HG02884 (cell line): ENCODE data around the gene NR5A1.

Experiments used
- ATAC-seq: cut with Tn5 transposase; IDR thresholded peaks from one replicate; pipeline ENCODE4 v1.9.1; 2021; ENCODE audit warnings: mild to moderate bottlenecking, moderate library complexity; ENCODE audit not compliant: unreplicated experiment

Gene NR5A1

GRCh38 chr9:124506931-124507879 is at the start of gene NR5A1:
NR5A1 (minus strand) TSS chr9:124507399; CDS start chr9:124503395, 4,004 bp downstream.
- ATAC-seq: no peak

DNA sequence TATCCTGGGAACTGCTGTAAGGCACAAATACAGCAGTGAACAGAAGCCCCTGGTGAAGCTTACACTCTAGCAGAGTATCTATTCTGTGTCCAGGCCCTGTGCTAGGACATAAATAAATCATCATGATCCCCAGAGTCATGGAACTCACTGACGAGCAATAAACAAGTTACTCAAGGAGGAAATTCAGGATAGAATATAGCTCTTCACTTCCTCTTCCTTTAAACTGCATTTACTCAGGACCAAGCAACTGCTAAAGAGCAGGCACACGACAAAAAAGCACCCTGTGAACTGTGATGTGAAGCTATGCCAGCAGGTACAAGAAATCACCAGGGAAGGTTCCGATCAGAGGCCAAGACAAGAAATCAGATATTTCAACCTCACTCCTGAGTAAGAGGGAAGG is 47.8 kb upstream of the NR5A1 start:
- ATAC-seq: no peak

DNA sequence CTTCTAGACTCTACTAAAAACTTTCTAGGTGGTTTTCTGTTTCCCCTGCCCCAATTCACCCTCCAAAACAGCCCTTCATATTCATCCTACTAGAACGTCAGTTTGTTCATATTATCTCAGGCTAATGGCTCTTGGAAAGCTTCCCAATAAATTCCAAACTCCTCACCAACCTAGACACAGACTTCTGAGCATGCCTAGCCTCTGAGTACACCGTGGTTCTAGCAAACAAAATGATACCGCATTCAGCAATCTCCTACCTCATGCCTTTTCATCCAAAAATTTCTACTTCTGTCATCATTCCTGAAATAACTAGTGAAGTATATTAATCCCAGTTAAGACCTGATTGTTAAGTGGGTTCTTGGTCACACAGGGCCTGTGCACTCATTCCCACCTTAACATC is 46.5 kb upstream of the NR5A1 start:
- ATAC-seq: no peak

GRCh38 chr9:124552273-124552605 is 45.0 kb upstream of the NR5A1 start:
- no peak for ATAC-seq

- no peak for ATAC-seq
Measured at GRCh38 chr9:124551472-124552272, 44.5 kb upstream of the NR5A1 start.

DNA sequence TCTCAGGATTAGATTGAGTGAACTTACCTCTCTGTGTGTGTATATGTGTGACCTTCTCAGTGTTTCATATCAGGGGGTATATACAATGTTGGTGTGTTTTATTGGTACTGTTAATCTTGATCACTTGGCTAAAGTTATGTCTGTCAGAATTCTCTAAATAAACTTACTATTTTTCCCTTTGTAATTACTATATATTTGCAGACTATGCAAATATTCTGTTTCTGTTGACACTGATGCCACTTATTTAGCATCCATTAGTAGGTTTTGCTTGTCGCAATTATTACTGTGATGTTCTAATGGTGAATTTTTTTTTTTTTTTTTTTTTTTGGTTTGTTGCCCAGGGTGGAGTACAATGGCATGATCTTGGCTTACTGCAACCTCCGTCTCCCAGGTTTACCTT is 42.9 kb upstream of the NR5A1 start:
- ATAC-seq: no peak

DNA sequence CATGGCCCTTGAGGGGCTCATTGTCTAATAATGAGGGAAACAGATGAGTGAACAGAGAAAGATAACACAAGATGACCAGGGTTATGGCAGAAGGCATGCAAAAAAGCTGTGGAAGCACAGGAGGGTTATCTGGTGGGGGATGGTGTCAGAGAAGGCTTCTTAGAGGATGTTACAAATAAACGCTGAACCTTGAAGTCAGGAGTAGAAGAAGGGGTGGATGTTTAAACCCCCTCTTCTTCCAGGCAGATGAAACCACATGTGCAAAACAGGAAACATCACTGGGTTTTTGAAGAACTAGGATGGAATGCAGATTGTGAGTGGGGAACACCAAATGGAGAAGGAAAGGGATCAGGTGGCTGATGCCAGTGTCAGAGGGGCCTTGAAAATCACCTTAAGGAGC is 41.8 kb upstream of the NR5A1 start:
- no peak for ATAC-seq

GRCh38 chr9:124544535-124544934 is 37.3 kb upstream of the NR5A1 start:
- ATAC-seq: no peak

DNA sequence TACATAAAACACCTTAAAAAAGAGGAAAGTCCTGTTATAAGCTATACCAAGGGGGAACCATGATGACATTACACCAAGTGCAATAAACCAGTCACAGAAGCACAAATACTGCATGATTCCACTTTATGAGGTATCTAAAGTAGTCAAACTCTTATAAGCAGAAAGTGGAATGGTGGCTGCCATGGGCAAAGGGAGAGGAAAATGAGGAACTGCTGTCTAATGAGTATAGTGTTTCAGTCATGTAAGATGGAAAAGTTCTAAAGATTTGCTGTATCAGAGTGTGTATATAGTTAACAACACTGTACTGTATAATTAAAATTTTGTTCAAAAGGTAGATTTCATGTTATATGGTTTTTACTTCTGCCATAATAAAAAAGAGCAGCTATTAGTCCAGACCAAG is 34.6 kb upstream of the NR5A1 start:
- no peak for ATAC-seq

DNA sequence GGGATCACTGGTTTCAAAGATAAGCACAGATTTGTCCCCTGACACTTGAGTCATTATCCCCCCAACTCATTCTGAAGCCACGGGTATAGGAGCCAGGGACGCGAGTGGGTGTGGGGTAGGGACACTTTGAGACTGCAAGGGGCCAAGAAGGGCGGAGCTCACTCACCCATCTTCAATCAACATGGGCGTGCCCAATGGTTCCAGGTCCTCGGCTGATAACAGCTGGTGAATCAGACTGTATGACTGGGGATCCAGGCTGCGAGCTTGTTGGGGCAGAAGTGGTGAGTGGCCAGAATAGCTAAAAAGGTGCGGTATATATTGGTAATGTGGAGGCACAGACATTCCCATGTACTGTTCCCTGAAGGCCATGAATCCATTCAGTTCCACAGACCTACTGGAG is 30.7 kb upstream of the NR5A1 start:
- no peak for ATAC-seq

GRCh38 chr9:124535846-124536245 is 28.6 kb upstream of the NR5A1 start:
- ATAC-seq: no peak

GRCh38 chr9:124532897-124533296 is 25.7 kb upstream of the NR5A1 start:
- no peak for ATAC-seq

DNA sequence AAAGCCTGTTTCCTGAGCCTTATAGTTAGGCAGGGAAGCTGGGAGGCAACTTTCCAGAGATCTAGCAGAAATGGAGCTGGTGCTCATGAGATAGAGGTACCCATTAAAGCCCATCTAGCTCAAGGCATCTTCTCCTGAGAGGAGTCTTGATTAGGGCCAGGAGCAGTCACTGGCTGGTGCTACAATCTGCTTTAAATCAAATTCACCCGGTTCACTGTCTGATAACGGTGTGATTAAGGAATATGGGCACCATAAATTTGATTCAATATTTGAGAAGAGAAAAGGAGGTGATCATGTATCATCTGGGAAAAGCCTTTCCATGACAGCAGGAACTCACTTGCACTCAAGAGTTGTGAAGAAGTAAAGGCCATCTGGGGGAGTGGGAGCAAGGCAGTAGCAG is 23.9 kb upstream of the NR5A1 start:
- no peak for ATAC-seq

DNA sequence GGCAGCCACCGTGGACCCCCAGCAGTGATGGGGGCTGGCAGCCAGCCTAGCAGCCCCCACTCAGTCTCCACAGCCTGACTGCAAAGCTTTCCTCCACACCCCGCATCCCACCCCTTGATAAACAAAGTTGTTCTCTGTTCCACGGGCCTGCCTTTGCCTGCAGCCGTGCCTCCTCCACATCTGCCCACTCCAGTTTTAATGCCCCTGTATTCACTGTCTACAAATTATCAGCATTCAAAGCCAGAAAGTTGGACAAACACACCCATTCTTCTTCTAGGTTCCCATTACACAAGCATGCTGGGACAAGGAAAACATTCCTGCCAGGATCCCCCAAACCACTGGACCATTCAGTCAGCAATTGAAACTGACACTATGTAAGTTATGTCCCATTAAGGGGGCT is 23.0 kb upstream of the NR5A1 start:
- ATAC-seq: no peak

- ATAC-seq: no peak
Measured at GRCh38 chr9:124527781-124528180, 20.6 kb upstream of the NR5A1 start.

DNA sequence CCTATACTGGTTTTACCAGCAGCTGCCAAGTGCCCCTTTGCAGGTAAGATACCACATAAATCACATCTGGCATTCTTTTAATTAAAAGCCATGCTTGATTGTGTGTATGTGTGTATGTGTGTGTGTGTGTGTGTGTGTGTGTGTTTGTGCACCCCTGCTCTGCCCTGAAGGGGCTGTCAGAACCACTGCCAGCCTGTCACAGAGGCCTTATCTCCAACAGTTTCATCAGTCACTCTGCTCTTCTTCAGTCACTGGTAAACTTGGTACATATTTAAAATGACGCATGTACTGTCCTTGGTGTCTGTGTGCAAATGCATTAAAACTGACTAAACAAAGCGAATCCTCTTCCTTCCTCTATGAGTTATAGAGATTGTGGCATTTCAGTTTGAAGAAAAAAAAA is 19.0 kb upstream of the NR5A1 start:
- ATAC-seq: no peak

- ATAC-seq: no peak
Measured at GRCh38 chr9:124522121-124523098, 15.2 kb upstream of the NR5A1 start.

DNA sequence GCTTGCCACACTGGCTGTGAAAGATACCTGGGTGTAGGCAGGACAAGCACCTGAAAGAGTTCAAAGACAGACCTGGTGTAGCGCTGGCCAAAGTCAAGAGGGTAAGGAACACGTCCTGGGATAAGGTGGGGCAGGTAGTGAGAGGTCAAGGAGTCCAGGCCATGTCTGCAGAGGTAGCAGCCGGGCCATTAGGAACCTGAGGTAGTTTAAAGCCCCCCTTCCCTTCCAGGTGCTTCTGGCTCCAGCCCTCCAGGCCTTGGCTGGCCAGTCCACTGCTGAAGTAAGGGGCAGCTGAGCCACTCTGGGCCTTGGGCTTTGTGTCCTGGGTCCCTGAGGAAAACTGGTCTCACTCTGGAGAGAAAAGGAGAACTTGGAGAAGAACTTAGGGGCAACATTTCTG is 13.9 kb upstream of the NR5A1 start:
- no peak for ATAC-seq

GRCh38 chr9:124520206-124520596 is 13.0 kb upstream of the NR5A1 start:
- no peak for ATAC-seq

- no peak for ATAC-seq
Measured at GRCh38 chr9:124518116-124518515, 10.9 kb upstream of the NR5A1 start.

DNA sequence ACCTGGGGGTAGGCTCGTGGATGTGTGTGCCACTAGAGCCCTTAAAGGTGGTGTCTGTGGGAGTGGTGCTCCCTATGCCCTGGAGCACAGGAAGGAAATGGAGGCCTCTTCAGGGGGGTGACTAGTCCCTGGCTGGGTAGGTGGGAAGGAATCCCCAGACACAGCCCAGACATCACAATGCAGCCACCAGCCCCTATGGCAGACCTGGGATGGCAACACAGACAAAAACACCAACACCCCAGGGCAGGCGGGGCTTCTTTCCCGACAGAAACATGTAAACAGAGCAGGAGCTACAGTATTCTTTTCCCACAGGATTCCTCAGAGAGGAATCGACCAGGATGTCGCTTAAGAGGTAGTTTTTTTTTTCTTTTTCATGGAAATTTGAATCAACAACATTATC is 10.4 kb upstream of the NR5A1 start:
- ATAC-seq: no peak
